ENCODE data around the gene SRGAP2B.
"Not testable (repeated sequence)": the region's sequence is repeated elsewhere in the genome, so short reads cannot be mapped to it uniquely, and the experiment has no call there.

The SRGAP2B gene

DNA sequence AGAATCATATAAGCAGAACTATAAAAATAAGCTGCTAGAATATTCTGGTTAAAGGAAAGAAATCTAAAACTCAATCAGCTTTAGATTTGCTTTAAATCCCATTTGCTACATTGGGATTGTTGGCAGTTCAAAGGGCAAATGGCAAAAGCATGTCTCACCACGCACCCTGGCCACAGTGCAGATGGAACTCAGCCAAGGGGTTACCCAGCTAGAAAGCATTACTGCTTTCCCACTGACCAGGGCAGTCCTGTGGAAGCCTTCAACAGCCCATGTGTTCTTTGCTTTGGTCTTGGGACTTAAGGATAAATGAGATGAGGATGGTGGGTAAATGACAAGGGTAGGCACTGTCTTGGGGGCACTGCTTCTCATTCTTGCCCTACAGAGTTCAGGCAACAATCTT is 163.6 kb downstream of the SRGAP2B start:
- H3K4me3 ChIP-seq (ENCODE audit: low read depth, low read length); H3K27me3 ChIP-seq (ENCODE audit: control insufficient read depth, insufficient read depth, low read length); H3K27ac ChIP-seq (ENCODE audit: low read depth, low read length); H3K9me3 ChIP-seq (ENCODE audit: control insufficient read depth, insufficient read depth, low read depth, low read length); H3K9ac ChIP-seq (ENCODE audit: low read length); H3K4me1 ChIP-seq (ENCODE audit: control insufficient read depth, insufficient read depth, low read length); H3K36me3 ChIP-seq (ENCODE audit: control insufficient read depth, insufficient read depth, low read length): not testable (repeated sequence)

DNA sequence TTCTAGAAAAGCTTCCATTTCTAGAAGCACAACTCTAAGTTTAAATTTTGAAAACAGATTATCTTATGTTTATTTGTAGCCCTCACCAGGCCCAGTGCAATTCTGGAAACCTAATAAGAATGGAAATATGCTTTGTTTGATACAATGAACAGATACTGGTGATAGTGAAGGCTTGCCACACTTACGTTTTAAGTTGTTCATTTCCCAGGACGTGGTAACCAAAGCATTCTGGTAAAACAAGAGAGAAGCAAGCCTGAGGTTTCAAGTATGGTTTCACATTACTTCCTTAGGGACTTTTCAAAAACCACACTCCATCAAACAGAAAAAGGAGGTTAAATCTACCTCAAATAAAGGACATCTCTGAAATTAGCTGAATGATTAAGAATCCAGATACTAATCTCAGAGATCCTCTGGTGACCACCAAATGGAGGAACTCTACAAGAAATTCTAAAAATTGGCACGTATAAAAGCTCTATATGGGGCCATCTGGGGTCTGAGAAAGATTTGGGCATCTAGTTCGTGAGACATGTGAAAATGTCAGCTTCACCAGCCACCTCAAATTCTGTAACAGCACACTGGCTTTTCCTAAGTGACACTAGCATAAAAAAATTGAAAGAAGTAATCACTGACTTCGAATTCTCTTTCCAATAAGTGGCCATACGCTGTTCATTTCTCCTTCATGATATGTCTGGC is 164.9 kb downstream of the SRGAP2B start:
- not testable (repeated sequence) for H3K27ac ChIP-seq (ENCODE audit: low read depth, low read length); H3K9ac ChIP-seq (ENCODE audit: low read length); H3K4me1 ChIP-seq (ENCODE audit: control insufficient read depth, insufficient read depth, low read length); H3K27me3 ChIP-seq (ENCODE audit: control insufficient read depth, insufficient read depth, low read length); H3K4me3 ChIP-seq (ENCODE audit: low read depth, low read length); H3K9me3 ChIP-seq (ENCODE audit: control insufficient read depth, insufficient read depth, low read depth, low read length); H3K36me3 ChIP-seq (ENCODE audit: control insufficient read depth, insufficient read depth, low read length)

DNA sequence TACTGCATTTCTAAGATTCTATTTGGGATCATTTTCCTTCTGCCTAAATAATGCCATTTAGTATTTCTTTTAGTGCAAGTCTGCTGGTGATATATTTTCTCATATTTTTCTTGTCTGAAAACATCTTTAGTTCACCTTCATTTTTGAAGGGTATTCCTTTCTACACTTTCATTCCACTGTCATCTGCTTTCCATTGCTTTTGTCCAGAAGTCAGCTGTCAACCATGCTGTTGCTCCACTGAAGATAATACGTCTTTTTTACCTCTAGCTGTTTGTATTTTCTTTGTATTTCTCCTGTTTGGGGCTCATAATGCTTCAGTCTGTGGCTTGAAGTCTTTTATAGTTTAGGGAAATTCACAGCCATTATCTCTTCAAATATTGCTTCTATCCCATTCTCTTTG is 167.8 kb downstream of the SRGAP2B start:
- not testable (repeated sequence) for H3K9me3 ChIP-seq (ENCODE audit: control insufficient read depth, insufficient read depth, low read depth, low read length); H3K27ac ChIP-seq (ENCODE audit: low read depth, low read length); H3K27me3 ChIP-seq (ENCODE audit: control insufficient read depth, insufficient read depth, low read length); H3K9ac ChIP-seq (ENCODE audit: low read length); H3K36me3 ChIP-seq (ENCODE audit: control insufficient read depth, insufficient read depth, low read length); H3K4me1 ChIP-seq (ENCODE audit: control insufficient read depth, insufficient read depth, low read length); H3K4me3 ChIP-seq (ENCODE audit: low read depth, low read length)

GRCh38 chr1:144923640-144924039 is 171.5 kb downstream of the SRGAP2B start:
- H3K27me3 ChIP-seq (ENCODE audit: control insufficient read depth, insufficient read depth, low read length); H3K4me1 ChIP-seq (ENCODE audit: control insufficient read depth, insufficient read depth, low read length); H3K36me3 ChIP-seq (ENCODE audit: control insufficient read depth, insufficient read depth, low read length); H3K27ac ChIP-seq (ENCODE audit: low read depth, low read length); H3K9ac ChIP-seq (ENCODE audit: low read length); H3K4me3 ChIP-seq (ENCODE audit: low read depth, low read length); H3K9me3 ChIP-seq (ENCODE audit: control insufficient read depth, insufficient read depth, low read depth, low read length): not testable (repeated sequence)

DNA sequence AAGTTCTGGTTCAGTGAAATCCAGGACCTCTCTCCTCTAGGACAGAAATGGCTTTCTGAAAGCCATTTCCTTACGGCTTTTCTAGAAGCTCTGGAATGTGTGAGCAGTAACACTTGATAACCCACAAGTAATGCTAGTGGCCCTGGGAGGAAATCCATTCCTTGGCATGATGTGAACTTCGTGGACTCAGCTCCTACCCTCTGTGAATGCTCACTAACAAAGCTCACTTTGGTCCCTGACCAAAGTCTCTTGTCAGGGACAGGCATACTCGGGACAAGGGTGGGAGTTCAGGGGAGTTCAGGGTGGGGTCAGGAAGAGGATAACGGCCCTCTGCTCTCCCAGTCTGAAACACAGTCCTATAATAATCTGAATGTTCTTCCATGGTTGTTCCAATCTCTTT is 172.3 kb downstream of the SRGAP2B start:
- H3K36me3 ChIP-seq (ENCODE audit: control insufficient read depth, insufficient read depth, low read length); H3K4me1 ChIP-seq (ENCODE audit: control insufficient read depth, insufficient read depth, low read length); H3K27me3 ChIP-seq (ENCODE audit: control insufficient read depth, insufficient read depth, low read length); H3K4me3 ChIP-seq (ENCODE audit: low read depth, low read length); H3K27ac ChIP-seq (ENCODE audit: low read depth, low read length); H3K9ac ChIP-seq (ENCODE audit: low read length); H3K9me3 ChIP-seq (ENCODE audit: control insufficient read depth, insufficient read depth, low read depth, low read length): not testable (repeated sequence)

GRCh38 chr1:144919106-144919505 is 176.0 kb downstream of the SRGAP2B start:
- not testable (repeated sequence) for H3K9me3 ChIP-seq (ENCODE audit: control insufficient read depth, insufficient read depth, low read depth, low read length); H3K27me3 ChIP-seq (ENCODE audit: control insufficient read depth, insufficient read depth, low read length); H3K36me3 ChIP-seq (ENCODE audit: control insufficient read depth, insufficient read depth, low read length); H3K4me1 ChIP-seq (ENCODE audit: control insufficient read depth, insufficient read depth, low read length); H3K27ac ChIP-seq (ENCODE audit: low read depth, low read length); H3K4me3 ChIP-seq (ENCODE audit: low read depth, low read length); H3K9ac ChIP-seq (ENCODE audit: low read length)

- not testable (repeated sequence) for H3K4me3 ChIP-seq (ENCODE audit: low read depth, low read length); H3K27ac ChIP-seq (ENCODE audit: low read depth, low read length); H3K9ac ChIP-seq (ENCODE audit: low read length); H3K9me3 ChIP-seq (ENCODE audit: control insufficient read depth, insufficient read depth, low read depth, low read length); H3K4me1 ChIP-seq (ENCODE audit: control insufficient read depth, insufficient read depth, low read length); H3K27me3 ChIP-seq (ENCODE audit: control insufficient read depth, insufficient read depth, low read length); H3K36me3 ChIP-seq (ENCODE audit: control insufficient read depth, insufficient read depth, low read length)
These were observed 177.0 kb downstream of the SRGAP2B start for GRCh38 chr1:144918027-144918603.

- not testable (repeated sequence) for H3K27me3 ChIP-seq (ENCODE audit: control insufficient read depth, insufficient read depth, low read length); H3K27ac ChIP-seq (ENCODE audit: low read depth, low read length); H3K9ac ChIP-seq (ENCODE audit: low read length); H3K4me1 ChIP-seq (ENCODE audit: control insufficient read depth, insufficient read depth, low read length); H3K36me3 ChIP-seq (ENCODE audit: control insufficient read depth, insufficient read depth, low read length); H3K9me3 ChIP-seq (ENCODE audit: control insufficient read depth, insufficient read depth, low read depth, low read length); H3K4me3 ChIP-seq (ENCODE audit: low read depth, low read length)
These were observed 177.7 kb downstream of the SRGAP2B start for GRCh38 chr1:144917154-144918026.

DNA sequence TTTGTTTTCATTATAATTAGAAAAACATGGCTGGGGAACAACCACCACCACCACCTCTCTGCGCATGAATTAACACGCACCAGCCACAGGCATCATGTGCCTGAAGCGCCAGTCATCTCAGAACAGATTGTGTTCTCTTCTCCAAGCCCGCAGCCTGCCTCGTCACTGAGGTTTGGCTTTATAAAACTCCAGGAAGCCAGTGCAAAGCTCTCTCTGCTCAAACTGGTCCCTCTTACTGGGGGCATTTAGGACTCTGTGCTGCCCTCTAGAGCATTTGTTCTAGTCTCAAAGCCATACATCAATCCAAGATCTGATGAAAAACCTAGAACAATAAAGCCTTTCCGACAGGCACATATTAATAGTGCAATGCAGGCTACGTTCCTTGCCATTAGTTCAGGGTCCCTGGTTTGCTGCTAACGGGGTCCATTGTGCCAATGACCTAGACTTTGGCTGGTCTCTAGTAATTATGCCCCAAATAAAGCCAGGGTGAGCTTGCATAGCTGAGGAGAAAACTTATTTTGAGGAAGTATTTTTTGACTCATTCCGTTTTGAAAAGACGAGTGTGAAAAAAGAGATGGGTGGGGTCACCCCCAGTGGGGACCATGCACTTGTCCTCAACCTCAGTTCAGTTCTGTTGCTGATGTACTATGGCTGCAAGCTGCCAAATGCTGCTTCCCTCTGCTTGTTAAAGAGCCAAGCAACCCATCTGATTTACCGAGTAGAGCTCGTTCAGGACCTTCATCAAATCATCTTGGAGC is 181.0 kb downstream of the SRGAP2B start:
- H3K4me1 ChIP-seq (ENCODE audit: control insufficient read depth, insufficient read depth, low read length); H3K27me3 ChIP-seq (ENCODE audit: control insufficient read depth, insufficient read depth, low read length); H3K27ac ChIP-seq (ENCODE audit: low read depth, low read length); H3K36me3 ChIP-seq (ENCODE audit: control insufficient read depth, insufficient read depth, low read length); H3K9ac ChIP-seq (ENCODE audit: low read length); H3K4me3 ChIP-seq (ENCODE audit: low read depth, low read length); H3K9me3 ChIP-seq (ENCODE audit: control insufficient read depth, insufficient read depth, low read depth, low read length): not testable (repeated sequence)

- H3K4me1 ChIP-seq (ENCODE audit: control insufficient read depth, insufficient read depth, low read length); H3K9me3 ChIP-seq (ENCODE audit: control insufficient read depth, insufficient read depth, low read depth, low read length): not testable (repeated sequence)
These were observed 181.7 kb downstream of the SRGAP2B start for GRCh38 chr1:144913458-144913857.

GRCh38 chr1:144910729-144911128 is 184.4 kb downstream of the SRGAP2B start:
- H3K4me1 ChIP-seq (ENCODE audit: control insufficient read depth, insufficient read depth, low read length); H3K27me3 ChIP-seq (ENCODE audit: control insufficient read depth, insufficient read depth, low read length); H3K36me3 ChIP-seq (ENCODE audit: control insufficient read depth, insufficient read depth, low read length); H3K4me3 ChIP-seq (ENCODE audit: low read depth, low read length); H3K27ac ChIP-seq (ENCODE audit: low read depth, low read length); H3K9me3 ChIP-seq (ENCODE audit: control insufficient read depth, insufficient read depth, low read depth, low read length); H3K9ac ChIP-seq (ENCODE audit: low read length): not testable (repeated sequence)

More at GRCh38 chr1:144913458-144913857, 181.7 kb downstream of the SRGAP2B start:
- H3K27me3 ChIP-seq (ENCODE audit: control insufficient read depth, insufficient read depth, low read length); H3K9ac ChIP-seq (ENCODE audit: low read length); H3K27ac ChIP-seq (ENCODE audit: low read depth, low read length); H3K36me3 ChIP-seq (ENCODE audit: control insufficient read depth, insufficient read depth, low read length); H3K4me3 ChIP-seq (ENCODE audit: low read depth, low read length): not testable (repeated sequence)

All from HUES6 (cell line).